Duodenal mucosa (tissue), 2 donors: Measurements from ENCODE around the gene RILPL1.
A peak's percentile ranks its signal among the peaks of the same experiment; 100 is the strongest.

Experiments
- H3K27ac ChIP-seq: one replicate; pipeline ENCODE4 v1.7.0; 2013; ENCODE audit warnings: low read depth, low read length
- H3K27me3 ChIP-seq, 2 donors: one replicate each; pipeline ENCODE4 v1.7.0; 2013; ENCODE audit warnings: low read length in 2 of 2, control low read depth in 1 of 2; ENCODE audit not compliant: insufficient read depth in 2 of 2, control insufficient read depth in 1 of 2
- H3K36me3 ChIP-seq, 2 donors: one replicate each; pipeline ENCODE4 v1.7.0; 2013; ENCODE audit warnings: low read length in 2 of 2, control low read depth in 1 of 2; ENCODE audit not compliant: insufficient read depth in 2 of 2, control insufficient read depth in 1 of 2
- H3K4me1 ChIP-seq, 2 donors: one replicate each; pipeline ENCODE4 v1.7.0; 2013; ENCODE audit warnings: low read length in 2 of 2, control low read depth in 1 of 2; ENCODE audit not compliant: insufficient read depth in 2 of 2, control insufficient read depth in 1 of 2
- H3K4me3 ChIP-seq, 2 donors: one replicate each; pipeline ENCODE4 v1.7.0; 2013; ENCODE audit warnings: low read length in 2 of 2, low read depth in 1 of 2
- H3K9ac ChIP-seq, 2 donors: one replicate each; pipeline ENCODE4 v1.7.0; 2013; ENCODE audit warnings: low read length in 2 of 2, low read depth in 1 of 2
- H3K9me3 ChIP-seq, 2 donors: one replicate each; pipeline ENCODE4 v1.7.0; 2013; ENCODE audit warnings: low read length in 2 of 2, control low read depth in 1 of 2; ENCODE audit not compliant: control insufficient read depth in 1 of 2

RILPL1 gene

DNA sequence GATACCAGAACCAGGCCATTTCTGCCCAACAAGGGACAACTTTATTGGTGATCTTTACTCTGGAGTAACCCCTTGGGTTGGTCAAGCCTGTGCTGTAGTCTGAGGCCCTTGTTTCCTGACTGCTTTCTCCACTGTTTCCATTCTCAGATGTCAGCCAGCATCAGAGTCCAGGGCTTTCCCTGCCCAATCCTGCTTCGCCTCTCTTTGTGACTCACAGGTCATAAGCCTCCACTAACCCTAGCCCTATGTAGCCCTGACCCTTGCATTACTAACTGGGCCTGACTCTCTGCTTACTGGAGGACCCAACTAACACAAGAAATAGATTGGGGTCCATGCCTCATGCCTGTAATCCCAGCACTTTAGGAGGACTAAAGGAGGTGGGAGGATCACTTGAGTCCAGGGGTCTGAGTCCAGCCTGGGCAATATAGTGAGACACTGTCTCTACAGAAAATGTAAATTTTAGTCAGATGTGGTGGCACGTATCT is 84.2 kb downstream of the RILPL1 start:
- Histone ChIP-seq H3K4me3 (no peak overlapping the region), H3K36me3 (no peaks in the 10 kb centered on the region), H3K27ac (no peak overlapping the region), H3K9me3 (no peaks in the 10 kb centered on the region), H3K4me1 (no peaks in the 10 kb centered on the region), H3K9ac (no peak overlapping the region), H3K27me3 (no peaks in the 10 kb centered on the region)

DNA sequence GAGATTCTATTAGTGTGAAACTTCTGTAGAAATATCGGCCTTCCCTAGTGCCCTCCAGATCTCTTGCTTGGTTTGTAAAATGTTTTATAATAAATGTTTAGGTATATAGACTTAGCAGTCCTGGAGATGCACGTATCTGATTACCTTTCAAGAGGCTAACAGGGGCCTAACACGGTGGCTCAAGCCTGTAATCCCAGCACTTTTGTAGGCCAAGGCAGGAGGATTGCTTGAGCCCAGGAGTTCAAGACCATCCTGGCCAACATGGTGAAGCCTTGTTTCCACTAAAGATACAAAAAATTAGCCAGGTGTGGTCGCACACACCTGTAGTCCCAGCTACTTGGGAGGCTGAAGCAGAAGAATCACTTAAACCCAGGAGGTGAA is 87.2 kb downstream of the RILPL1 start:
- no peak overlapping the region for H3K4me3 ChIP-seq
- no peaks in the 10 kb centered on the region for H3K4me1 ChIP-seq
- H3K9ac ChIP-seq: no peak overlapping the region
- H3K9me3 ChIP-seq: no peaks in the 10 kb centered on the region
- no peaks in the 10 kb centered on the region for H3K36me3 ChIP-seq
- H3K27ac ChIP-seq: no peak overlapping the region
- H3K27me3 ChIP-seq: no peaks in the 10 kb centered on the region

DNA sequence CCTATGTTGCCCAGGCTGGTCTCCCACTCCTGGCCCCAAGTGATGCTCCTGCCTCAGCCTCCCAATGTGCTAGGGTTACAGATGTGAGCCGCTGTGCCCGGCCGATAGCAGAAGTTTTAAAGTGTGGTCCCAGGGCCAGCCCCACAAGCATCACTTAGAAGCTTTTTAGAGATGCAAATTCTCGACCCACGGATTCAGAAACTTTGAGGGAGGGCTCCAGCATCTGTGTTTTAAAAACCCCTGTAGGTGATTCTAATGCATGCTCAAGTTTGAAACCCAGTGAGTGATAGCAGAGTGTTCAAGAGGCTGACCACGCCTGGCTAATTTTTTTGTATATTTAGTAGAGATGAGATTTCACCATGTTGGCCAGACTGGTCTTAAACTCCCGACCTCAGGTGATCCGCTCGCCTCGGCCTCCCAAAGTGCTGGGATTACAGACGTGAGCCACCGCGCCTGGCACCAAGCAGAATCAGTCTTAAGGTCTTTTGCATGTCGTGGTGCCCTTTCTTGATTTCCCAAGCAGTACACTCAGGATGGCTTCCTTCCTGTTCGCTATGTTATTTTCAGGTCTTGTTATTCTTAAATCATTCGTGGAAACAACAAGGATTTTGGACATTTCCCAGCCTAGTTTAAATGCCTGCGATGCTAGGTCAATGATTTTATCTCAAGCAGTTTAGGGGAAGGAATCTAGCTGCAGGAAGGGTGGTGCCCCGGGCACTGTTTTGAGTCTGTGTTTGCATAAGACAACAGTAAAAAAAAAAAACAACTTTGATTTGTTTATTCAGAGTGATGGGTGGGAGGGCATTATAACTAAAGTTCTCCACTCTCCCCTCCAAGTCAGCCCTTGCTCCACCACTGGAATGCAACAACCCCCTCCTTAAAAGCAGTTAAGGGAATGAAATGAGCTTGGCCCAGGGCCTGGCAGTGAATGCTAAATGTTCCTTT is 87.9 kb downstream of the RILPL1 start:
- no peaks in the 10 kb centered on the region for H3K36me3 ChIP-seq
- no peak overlapping the region for H3K27ac ChIP-seq
- H3K4me1 ChIP-seq: no peaks in the 10 kb centered on the region
- no peak overlapping the region for H3K9ac ChIP-seq
- H3K27me3 ChIP-seq: no peaks in the 10 kb centered on the region
- H3K4me3 ChIP-seq: no peak overlapping the region
- H3K9me3 ChIP-seq: no peaks in the 10 kb centered on the region

DNA sequence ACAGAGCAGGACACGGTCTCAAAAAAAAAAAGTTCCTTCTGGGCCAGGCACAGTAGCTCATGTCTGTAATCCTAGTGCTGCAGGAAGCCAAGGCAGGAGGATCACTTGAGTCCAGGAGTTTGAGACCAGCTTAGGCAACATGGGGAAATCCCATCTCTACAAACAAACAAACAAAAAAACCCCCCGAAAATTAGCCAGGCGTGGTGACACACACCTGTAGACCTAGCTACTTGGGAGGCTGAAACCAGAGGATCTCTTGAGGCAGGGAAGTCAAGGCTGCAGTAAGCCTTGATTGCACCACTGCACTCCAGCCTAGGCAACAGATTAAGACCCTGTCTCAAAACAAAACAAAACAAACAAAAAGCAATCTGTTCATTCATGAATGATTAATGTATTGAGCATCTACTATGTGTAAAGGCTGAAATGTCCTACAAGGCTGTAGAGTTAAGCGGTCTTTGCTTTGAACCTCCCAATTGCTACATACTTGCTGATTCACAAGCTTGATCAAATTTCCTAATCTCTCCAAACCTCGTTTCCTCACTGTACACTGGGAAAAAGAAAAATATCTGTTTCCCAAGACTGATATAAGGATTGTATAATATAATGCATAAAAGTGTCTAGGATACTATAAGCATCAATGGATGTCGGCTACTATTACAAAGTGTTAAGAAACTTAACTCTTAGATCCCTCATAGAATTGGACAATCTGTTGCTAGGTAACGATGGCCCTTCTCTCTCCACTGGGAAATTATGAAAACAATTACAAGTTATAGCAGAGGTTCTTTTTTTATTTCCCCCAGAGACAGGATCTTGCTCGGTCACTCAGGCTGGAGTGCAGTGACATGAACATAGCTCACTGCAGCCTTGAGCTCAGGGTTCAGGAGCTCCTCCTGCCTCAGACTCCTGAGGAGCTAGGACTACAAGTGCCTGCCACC is 89.2 kb downstream of the RILPL1 start:
- Histone ChIP-seq H3K4me1 (no peaks in the 10 kb centered on the region), H3K27me3 (no peaks in the 10 kb centered on the region), H3K27ac (no peak overlapping the region), H3K4me3 (no peak overlapping the region), H3K36me3 (no peaks in the 10 kb centered on the region), H3K9me3 (no peaks in the 10 kb centered on the region), H3K9ac (no peak overlapping the region)

DNA sequence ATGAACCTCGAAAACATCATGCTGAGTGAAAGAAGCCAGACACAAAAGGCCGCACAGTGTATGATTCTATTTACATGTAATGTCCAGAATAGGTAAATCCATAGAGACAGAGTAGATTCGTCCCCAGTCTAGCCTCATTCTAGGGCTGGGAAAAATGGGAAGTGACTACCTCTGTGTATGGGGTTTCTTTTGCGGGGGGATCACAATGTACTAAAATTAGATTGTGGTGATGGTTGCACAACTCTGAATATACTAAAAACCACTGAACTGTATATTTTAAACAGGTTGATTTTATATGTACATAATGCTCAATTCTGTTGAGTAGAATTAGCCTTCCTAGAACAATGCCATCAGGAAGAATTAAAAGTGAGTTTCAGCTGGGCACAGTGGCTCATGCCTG is 90.7 kb downstream of the RILPL1 start:
- Histone ChIP-seq H3K9ac (no peak overlapping the region), H3K27me3 (no peaks in the 10 kb centered on the region), H3K4me3 (no peak overlapping the region), H3K27ac (no peak overlapping the region), H3K9me3 (no peaks in the 10 kb centered on the region), H3K4me1 (no peaks in the 10 kb centered on the region), H3K36me3 (no peaks in the 10 kb centered on the region)

DNA sequence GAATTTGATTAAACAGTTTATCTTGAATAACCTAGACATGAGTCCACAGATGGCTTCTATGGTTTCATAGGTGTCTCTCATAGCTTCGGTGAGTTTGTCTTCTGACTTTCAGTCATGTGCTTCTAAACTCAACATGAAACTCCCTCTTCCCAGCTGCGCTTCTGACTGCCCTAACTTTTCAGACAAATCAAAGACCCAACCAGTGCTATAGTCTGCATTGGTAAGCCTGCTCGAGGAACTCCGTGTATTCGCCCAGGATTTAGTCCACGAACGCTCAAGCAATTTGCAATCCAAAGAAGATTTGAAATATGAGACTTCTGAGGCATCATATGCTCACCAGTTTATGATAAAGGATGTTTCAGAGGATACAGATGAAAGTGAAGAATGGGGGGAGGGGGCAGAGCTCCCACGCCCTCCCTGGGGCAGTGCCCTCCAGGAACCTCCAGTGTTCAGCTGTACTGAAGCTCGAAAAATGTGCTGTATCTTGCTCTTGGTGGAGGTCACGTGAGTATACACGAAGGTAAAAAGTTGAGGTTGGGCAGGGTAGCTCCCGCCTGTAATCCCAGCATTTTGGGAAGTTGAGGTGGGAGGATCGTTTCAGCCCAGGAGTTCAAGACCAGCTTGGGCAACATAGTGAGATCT is 91.9 kb downstream of the RILPL1 start:
- Histone ChIP-seq H3K27me3 (no peaks in the 10 kb centered on the region), H3K4me1 (peaks cover 4 to 6% of the 10 kb centered on the region in 2 donors), H3K36me3 (no peaks in the 10 kb centered on the region), H3K9ac (no peak overlapping the region), H3K9me3 (no peaks in the 10 kb centered on the region), H3K4me3 (no peak overlapping the region), H3K27ac (no peak overlapping the region)

DNA sequence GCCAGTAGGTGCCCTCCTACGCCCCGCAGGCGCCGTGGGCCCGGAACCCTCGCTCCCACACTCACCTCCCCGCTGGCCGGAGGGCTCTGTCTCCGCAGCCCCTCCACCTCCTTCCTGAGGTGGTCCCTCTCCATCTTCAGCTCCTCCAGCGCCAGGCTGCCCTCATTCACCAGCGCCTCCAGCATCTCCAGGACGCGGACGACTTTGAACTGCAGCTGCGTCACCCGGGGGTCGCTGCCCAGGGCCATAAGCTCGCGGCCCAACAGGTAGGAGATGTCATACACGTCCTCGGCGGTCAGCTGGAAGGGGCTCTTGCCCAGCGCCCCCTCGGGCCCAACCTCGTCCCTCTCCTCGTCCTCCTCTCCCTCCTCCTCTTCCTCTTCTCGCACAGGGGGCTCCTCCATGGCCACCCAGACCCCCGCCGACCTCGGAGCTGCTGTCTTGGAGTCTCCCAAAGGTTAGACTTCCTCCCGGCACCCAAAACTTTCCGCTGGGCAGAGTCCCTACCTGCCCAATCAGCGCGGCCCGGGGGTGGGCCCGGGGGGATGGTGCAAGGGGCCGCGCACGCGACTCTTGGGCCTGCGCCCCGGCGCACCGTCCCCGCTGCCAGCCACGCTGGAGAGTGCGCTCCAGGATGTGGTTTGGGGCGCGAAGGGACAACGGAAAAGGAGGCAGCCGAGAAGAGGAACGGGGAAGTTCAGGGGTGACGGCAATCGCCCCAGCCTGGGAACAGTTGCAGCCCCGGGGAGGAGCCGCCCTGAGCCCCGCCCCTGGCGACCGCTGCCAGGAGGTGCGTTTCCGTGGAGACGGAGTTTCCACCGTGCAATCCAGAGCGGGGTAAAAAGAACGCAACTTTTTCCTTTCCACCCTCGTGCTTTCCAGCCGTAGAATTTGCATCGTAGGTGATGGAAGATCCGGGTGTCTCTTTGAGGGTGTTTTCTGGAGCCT is 97.2 kb downstream of the RILPL1 start, which contains the start of gene RILPL2:
TSS of gene RILPL2 (minus strand) at position 668 of the 948 bp plus-strand sequence. CDS start at position 404, 264 bp downstream.
- peaks cover 4 to 15% of the 10 kb centered on the region in 2 donors for H3K4me1 ChIP-seq
- peak within 1 kb of the TSS; percentile 71 to 90 for H3K4me3 ChIP-seq

DNA sequence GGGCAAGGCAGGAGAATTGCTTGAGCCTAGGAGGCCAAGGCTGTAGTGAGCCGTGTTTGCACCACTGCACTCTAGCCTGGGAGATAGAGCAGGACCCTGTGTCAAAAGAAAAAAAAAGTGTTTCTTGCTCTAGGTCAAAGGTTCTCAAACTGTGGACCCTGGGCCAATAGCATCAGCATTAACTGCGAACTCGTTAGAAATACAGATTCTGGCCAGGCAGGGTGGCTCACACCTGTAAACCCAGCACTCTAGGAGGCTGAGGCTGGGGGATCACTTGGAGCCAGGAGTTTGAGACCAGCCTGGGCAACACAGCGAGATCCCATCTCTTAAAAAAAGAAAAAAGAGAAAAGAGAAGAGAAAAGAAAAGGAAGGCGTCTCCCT is 97.9 kb downstream of the RILPL1 start:
- H3K4me1 ChIP-seq: peaks cover 4 to 15% of the 10 kb centered on the region in 2 donors
- peak overlapping the region; percentile 71 to 90 for H3K4me3 ChIP-seq
- H3K27me3 ChIP-seq: no peaks in the 10 kb centered on the region
- H3K36me3 ChIP-seq: no peaks in the 10 kb centered on the region
- peak overlapping the region; percentile 75 to 88 for H3K9ac ChIP-seq
- no peak overlapping the region for H3K27ac ChIP-seq
- no peaks in the 10 kb centered on the region for H3K9me3 ChIP-seq

More for the DNA sequence above, 97.2 kb downstream of the RILPL1 start, which contains the start of gene RILPL2:
- H3K27me3 ChIP-seq: no peaks in the 10 kb centered on the region
- H3K9me3 ChIP-seq: no peaks in the 10 kb centered on the region
- peak within 1 kb of the TSS; percentile 67 for H3K27ac ChIP-seq
- peak within 1 kb of the TSS; percentile 75 to 88 for H3K9ac ChIP-seq
- H3K36me3 ChIP-seq: no peaks in the 10 kb centered on the region

DNA sequence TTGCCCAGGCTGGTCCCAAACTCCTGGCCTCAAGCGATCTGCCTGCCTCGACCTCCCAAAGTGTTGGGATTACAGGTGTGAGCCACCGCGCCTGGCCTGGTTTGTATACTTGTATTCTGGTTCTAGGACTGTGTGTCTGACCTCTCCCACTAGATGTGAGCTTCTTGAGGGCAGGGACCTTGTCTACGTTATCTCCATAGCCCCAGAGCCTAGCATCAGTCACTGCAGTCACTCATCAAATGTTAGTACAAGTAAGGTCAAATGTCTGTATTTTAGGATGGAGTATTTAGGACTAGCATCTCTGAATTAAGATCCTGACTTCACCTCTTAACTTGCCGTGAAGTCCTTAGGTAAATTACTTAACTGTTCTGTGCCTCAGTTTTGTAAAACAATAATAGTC is 99.9 kb downstream of the RILPL1 start:
- H3K4me3 ChIP-seq: no peak overlapping the region
- H3K4me1 ChIP-seq: peaks cover 4 to 15% of the 10 kb centered on the region in 2 donors
- no peaks in the 10 kb centered on the region for H3K9me3 ChIP-seq
- H3K36me3 ChIP-seq: peaks cover 0 to 5% of the 10 kb centered on the region in 2 donors
- H3K27ac ChIP-seq: no peak overlapping the region
- no peak overlapping the region for H3K9ac ChIP-seq
- H3K27me3 ChIP-seq: no peaks in the 10 kb centered on the region
